NCI-H345 treated with DMSO at 0.1 percent for 48 hours (cell line): Measurements from ENCODE around the gene NEDD4.
"Not testable (repeated sequence)": the region's sequence is repeated elsewhere in the genome, so short reads cannot be mapped to it uniquely, and the experiment has no call there.

Experiments
- DNase-seq: peaks from one replicate; lab custom pipeline; 2025; ENCODE audit not compliant: unreplicated experiment; lab: John Stamatoyannopoulos, UW

Gene NEDD4

GRCh38 chr15:55897560-55898336 lies 95.7 kb downstream of the NEDD4 start:
- peak; percentile 2 for DNase-seq

GRCh38 chr15:55894399-55894965 lies 98.9 kb downstream of the NEDD4 start:
- no peak for DNase-seq

- no peak for DNase-seq
These were observed 99.6 kb downstream of the NEDD4 start for GRCh38 chr15:55893852-55894251.

- DNase-seq: no peak
These were observed 102.2 kb downstream of the NEDD4 start for GRCh38 chr15:55891196-55891595.

GRCh38 chr15:55884223-55884622 lies 109.2 kb downstream of the NEDD4 start:
- DNase-seq: no peak

GRCh38 chr15:55879181-55879580 lies 114.2 kb downstream of the NEDD4 start:
- DNase-seq: no peak

- DNase-seq: no peak
These were observed 120.2 kb downstream of the NEDD4 start for GRCh38 chr15:55873024-55873720.

GRCh38 chr15:55872471-55872870 lies 120.9 kb downstream of the NEDD4 start:
- DNase-seq: no peak

GRCh38 chr15:55869660-55870059 lies 123.8 kb downstream of the NEDD4 start:
- no peak for DNase-seq

GRCh38 chr15:55868707-55869106 lies 124.7 kb downstream of the NEDD4 start:
- no peak for DNase-seq

- not testable (repeated sequence) for DNase-seq
These were observed 125.1 kb downstream of the NEDD4 start for GRCh38 chr15:55868291-55868690.

GRCh38 chr15:55863911-55864310 lies 129.5 kb downstream of the NEDD4 start:
- no peak for DNase-seq

GRCh38 chr15:55861115-55861514 lies 132.3 kb downstream of the NEDD4 start:
- no peak for DNase-seq

GRCh38 chr15:55860468-55860867 lies 132.9 kb downstream of the NEDD4 start:
- no peak for DNase-seq

GRCh38 chr15:55859681-55860080 lies 133.7 kb downstream of the NEDD4 start:
- no peak for DNase-seq

GRCh38 chr15:55858661-55859060 lies 134.8 kb downstream of the NEDD4 start:
- no peak for DNase-seq

GRCh38 chr15:55856506-55857164 lies 136.8 kb downstream of the NEDD4 start:
- DNase-seq: no peak

GRCh38 chr15:55853134-55853533 lies 140.3 kb downstream of the NEDD4 start:
- no peak for DNase-seq

GRCh38 chr15:55846116-55846707 lies 147.2 kb downstream of the NEDD4 start:
- peak; percentile 45 for DNase-seq

GRCh38 chr15:55842897-55843296 lies 150.5 kb downstream of the NEDD4 start:
- DNase-seq: not testable (repeated sequence)

- no peak for DNase-seq
These were observed 157.5 kb downstream of the NEDD4 start for GRCh38 chr15:55835866-55836265.
